Measurements from ENCODE around the gene BBS7. TPM values are rescaled to one million over a fixed set of nuclear protein-coding genes. Genes with fewer than 3 reads are reported as not detected.

The BBS7 gene
- total and polyA plus RNA-seq, 9 of the 15 experiments (the other 6 are each of a cell fraction or from before 2014, with no cell fraction given) = 13.4 to 25.8 (median 16.4) TPM

GRCh38 chr4:121794505-121795188 lies 75.6 kb downstream of the BBS7 start (continued):
- peak; percentile 68; the same call in 1 of the 2 replicates for TF ChIP-seq KHSRP (IDR thresholded peaks at IDR 0.05)
- no peak for TF ChIP-seq NCOA4 (IDR thresholded peaks at IDR 0.05; ENCODE audit: partially characterized antibody)
- no peak for TF ChIP-seq SRSF9 (IDR thresholded peaks at IDR 0.05; ENCODE audit: borderline replicate concordance, low read depth, low read length)
- no peak for TF ChIP-seq SRSF3 (IDR thresholded peaks at IDR 0.05; ENCODE audit: insufficient read depth, low read length)
- no peak for TF ChIP-seq HMGN3 (IDR thresholded peaks at IDR 0.05; ENCODE audit: borderline replicate concordance, extremely low read depth, insufficient read length, low read depth, low read length)
- TF ChIP-seq, protein P1, sequence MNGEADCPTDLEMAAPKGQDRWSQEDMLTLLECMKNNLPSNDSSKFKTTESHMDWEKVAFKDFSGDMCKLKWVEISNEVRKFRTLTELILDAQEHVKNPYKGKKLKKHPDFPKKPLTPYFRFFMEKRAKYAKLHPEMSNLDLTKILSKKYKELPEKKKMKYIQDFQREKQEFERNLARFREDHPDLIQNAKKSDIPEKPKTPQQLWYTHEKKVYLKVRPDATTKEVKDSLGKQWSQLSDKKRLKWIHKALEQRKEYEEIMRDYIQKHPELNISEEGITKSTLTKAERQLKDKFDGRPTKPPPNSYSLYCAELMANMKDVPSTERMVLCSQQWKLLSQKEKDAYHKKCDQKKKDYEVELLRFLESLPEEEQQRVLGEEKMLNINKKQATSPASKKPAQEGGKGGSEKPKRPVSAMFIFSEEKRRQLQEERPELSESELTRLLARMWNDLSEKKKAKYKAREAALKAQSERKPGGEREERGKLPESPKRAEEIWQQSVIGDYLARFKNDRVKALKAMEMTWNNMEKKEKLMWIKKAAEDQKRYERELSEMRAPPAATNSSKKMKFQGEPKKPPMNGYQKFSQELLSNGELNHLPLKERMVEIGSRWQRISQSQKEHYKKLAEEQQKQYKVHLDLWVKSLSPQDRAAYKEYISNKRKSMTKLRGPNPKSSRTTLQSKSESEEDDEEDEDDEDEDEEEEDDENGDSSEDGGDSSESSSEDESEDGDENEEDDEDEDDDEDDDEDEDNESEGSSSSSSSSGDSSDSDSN (IDR thresholded peaks at IDR 0.05; ENCODE audit: borderline replicate concordance in 1 of 2, low read depth in 2 of 2, low read length in 2 of 2) = no peak
- TF ChIP-seq, protein P2, sequence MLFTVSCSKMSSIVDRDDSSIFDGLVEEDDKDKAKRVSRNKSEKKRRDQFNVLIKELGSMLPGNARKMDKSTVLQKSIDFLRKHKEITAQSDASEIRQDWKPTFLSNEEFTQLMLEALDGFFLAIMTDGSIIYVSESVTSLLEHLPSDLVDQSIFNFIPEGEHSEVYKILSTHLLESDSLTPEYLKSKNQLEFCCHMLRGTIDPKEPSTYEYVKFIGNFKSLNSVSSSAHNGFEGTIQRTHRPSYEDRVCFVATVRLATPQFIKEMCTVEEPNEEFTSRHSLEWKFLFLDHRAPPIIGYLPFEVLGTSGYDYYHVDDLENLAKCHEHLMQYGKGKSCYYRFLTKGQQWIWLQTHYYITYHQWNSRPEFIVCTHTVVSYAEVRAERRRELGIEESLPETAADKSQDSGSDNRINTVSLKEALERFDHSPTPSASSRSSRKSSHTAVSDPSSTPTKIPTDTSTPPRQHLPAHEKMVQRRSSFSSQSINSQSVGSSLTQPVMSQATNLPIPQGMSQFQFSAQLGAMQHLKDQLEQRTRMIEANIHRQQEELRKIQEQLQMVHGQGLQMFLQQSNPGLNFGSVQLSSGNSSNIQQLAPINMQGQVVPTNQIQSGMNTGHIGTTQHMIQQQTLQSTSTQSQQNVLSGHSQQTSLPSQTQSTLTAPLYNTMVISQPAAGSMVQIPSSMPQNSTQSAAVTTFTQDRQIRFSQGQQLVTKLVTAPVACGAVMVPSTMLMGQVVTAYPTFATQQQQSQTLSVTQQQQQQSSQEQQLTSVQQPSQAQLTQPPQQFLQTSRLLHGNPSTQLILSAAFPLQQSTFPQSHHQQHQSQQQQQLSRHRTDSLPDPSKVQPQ (CRISPR knock-in tag; IDR thresholded peaks at IDR 0.05; ENCODE audit: borderline replicate concordance) = no peak
- no peak for TF ChIP-seq BACH1 (tag; IDR thresholded peaks at IDR 0.05)
- TF ChIP-seq NR4A1 (CRISPR knock-in tag; IDR thresholded peaks at IDR 0.05) = no peak
- TF ChIP-seq NR4A1 (tag; IDR thresholded peaks at IDR 0.05) = no peak
- TF ChIP-seq RB1 (IDR thresholded peaks at IDR 0.05; ENCODE audit: low read depth) = 0 out of 2 replicates have a peak, but pooled peaks have one; percentile 44
- TF ChIP-seq, protein P3, sequence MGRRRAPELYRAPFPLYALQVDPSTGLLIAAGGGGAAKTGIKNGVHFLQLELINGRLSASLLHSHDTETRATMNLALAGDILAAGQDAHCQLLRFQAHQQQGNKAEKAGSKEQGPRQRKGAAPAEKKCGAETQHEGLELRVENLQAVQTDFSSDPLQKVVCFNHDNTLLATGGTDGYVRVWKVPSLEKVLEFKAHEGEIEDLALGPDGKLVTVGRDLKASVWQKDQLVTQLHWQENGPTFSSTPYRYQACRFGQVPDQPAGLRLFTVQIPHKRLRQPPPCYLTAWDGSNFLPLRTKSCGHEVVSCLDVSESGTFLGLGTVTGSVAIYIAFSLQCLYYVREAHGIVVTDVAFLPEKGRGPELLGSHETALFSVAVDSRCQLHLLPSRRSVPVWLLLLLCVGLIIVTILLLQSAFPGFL (CRISPR knock-in tag; IDR thresholded peaks at IDR 0.05) = no peak
- peak; percentile 78; the same call in 1 of the 2 replicates for TF ChIP-seq ZBED1 (IDR thresholded peaks at IDR 0.05)
- TF ChIP-seq PTRF (tag; IDR thresholded peaks at IDR 0.05) = no peak
- TF ChIP-seq, protein P4, sequence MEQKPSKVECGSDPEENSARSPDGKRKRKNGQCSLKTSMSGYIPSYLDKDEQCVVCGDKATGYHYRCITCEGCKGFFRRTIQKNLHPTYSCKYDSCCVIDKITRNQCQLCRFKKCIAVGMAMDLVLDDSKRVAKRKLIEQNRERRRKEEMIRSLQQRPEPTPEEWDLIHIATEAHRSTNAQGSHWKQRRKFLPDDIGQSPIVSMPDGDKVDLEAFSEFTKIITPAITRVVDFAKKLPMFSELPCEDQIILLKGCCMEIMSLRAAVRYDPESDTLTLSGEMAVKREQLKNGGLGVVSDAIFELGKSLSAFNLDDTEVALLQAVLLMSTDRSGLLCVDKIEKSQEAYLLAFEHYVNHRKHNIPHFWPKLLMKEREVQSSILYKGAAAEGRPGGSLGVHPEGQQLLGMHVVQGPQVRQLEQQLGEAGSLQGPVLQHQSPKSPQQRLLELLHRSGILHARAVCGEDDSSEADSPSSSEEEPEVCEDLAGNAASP (IDR thresholded peaks at IDR 0.05) = no peak
- no peak for TF ChIP-seq SIRT6 (IDR thresholded peaks at IDR 0.05; ENCODE audit: low read depth, low read length)
- peak; percentile 99 for TF ChIP-seq TEAD4 (IDR thresholded peaks at IDR 0.05; ENCODE audit: low read length)
- TF ChIP-seq TEAD4 (CRISPR knock-in tag; IDR thresholded peaks at IDR 0.05; ENCODE audit: borderline replicate concordance) = no peak
- TF ChIP-seq GTF2E2 (tag; IDR thresholded peaks at IDR 0.05) = no peak
- TF ChIP-seq ETV6 (IDR thresholded peaks at IDR 0.05; ENCODE audit: borderline replicate concordance in 1 of 2, low read depth in 2 of 2, low read length in 1 of 2) = no peak
- no peak for TF ChIP-seq ETV6 (CRISPR knock-in tag; IDR thresholded peaks at IDR 0.05; ENCODE audit: borderline replicate concordance)
- TF ChIP-seq ZNF175 (CRISPR knock-in tag; IDR thresholded peaks at IDR 0.05; ENCODE audit: low read depth) = peak; percentile 89
